Measurements from ENCODE around the gene HMCES.

HMCES gene

GRCh38 chr3:129311054-129311902 lies 32.6 kb downstream of the HMCES start:
- H3K4me3 ChIP-seq (ENCODE audit: low read depth, low read length): no peak overlapping the region
- no peak for TF ChIP-seq CTCF (IDR thresholded peaks at IDR 0.05; ENCODE audit: low read depth, low read length, missing control alignments)
- DNase-seq (ENCODE audit: low read depth): no peak

- no peak for DNase-seq (ENCODE audit: low read depth)
- H3K4me3 ChIP-seq (ENCODE audit: low read depth, low read length): no peak overlapping the region
- no peak for TF ChIP-seq CTCF (IDR thresholded peaks at IDR 0.05; ENCODE audit: low read depth, low read length, missing control alignments)
Measured at GRCh38 chr3:129312021-129312639, 33.5 kb downstream of the HMCES start.

- TF ChIP-seq CTCF (IDR thresholded peaks at IDR 0.05; ENCODE audit: low read depth, low read length, missing control alignments): no peak
- H3K4me3 ChIP-seq (ENCODE audit: low read depth, low read length): no peak overlapping the region
- no peak for DNase-seq (ENCODE audit: low read depth)
Measured at GRCh38 chr3:129312671-129313414, 34.2 kb downstream of the HMCES start.

- TF ChIP-seq CTCF (IDR thresholded peaks at IDR 0.05; ENCODE audit: low read depth, low read length, missing control alignments): no peak
- H3K4me3 ChIP-seq (ENCODE audit: low read depth, low read length): no peak overlapping the region
- DNase-seq (ENCODE audit: low read depth): no peak
Measured at GRCh38 chr3:129313415-129313664, 34.7 kb downstream of the HMCES start.

- TF ChIP-seq CTCF (IDR thresholded peaks at IDR 0.05; ENCODE audit: low read depth, low read length, missing control alignments): no peak
- DNase-seq (ENCODE audit: low read depth): no peak
- no peak overlapping the region for H3K4me3 ChIP-seq (ENCODE audit: low read depth, low read length)
Measured at GRCh38 chr3:129313665-129314385, 35.2 kb downstream of the HMCES start.

- peak overlapping the region; percentile 75 for H3K4me3 ChIP-seq (ENCODE audit: low read depth, low read length)
- no peak for TF ChIP-seq CTCF (IDR thresholded peaks at IDR 0.05; ENCODE audit: low read depth, low read length, missing control alignments)
- DNase-seq (ENCODE audit: low read depth): no peak
Measured at GRCh38 chr3:129314386-129315222, 35.9 kb downstream of the HMCES start.
